Measurements from ENCODE around the gene EPS15.
"Not testable (repeated sequence)": the region's sequence is repeated elsewhere in the genome, so short reads cannot be mapped to it uniquely, and the experiment has no call there.

EPS15 gene

DNA sequence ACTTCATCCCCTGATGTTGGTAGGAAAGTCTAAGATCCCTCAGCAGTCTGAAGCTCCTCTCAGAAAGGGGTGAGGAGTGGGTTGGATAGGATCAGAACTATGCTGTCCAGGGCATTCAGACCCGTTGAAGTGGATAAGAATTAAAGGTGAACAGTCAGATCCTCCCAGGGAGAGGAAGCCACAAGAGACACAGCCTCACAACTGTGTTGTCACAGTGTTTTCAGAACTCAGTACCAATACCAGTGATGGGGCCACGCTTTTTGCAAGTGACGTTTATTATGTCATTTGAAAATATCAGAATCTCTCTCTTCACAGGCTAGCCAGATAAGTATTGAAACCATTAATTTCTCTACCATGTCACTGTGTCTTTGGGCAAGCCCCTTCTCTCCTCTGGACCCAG, 15.4 kb upstream of the EPS15 start:
- TF ChIP-seq CTCF (IDR thresholded peaks at IDR 0.05; ENCODE audit: control insufficient read depth, extremely low read depth, insufficient read depth) = no peak

DNA sequence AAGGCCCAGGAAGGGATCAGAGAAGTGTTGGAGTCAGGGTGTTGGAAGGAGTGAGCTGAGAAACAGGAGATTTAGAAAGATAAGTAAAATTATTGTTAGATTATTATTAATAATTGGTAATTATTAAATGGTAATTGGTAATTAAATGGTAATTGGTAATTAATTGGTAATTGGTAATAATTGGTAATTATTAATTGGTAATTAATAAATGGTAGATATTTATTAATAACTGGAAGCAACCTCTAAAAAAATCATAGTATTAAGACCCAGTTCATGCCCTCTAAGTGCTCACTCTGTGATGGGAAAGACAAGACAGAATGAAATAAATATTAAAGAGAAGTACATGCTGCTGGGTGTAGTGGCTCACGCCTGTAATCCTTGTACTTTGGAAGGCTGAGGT, 13.8 kb upstream of the EPS15 start:
- DNase-seq (ENCODE audit: low read depth) = no peak
- H3K4me3 ChIP-seq (ENCODE audit: low read depth, low read length) = no peak overlapping the region
- no peak for TF ChIP-seq CTCF (IDR thresholded peaks at IDR 0.05; ENCODE audit: control insufficient read depth, extremely low read depth, insufficient read depth)

More for the DNA sequence above, 15.4 kb upstream of the EPS15 start:
- H3K4me3 ChIP-seq (ENCODE audit: low read depth, low read length) = no peak overlapping the region
- no peak for DNase-seq (ENCODE audit: low read depth)

GRCh38 chr1:51530447-51530846, 11.4 kb upstream of the EPS15 start:
- not testable (repeated sequence) for H3K4me3 ChIP-seq (ENCODE audit: low read depth, low read length); DNase-seq (ENCODE audit: low read depth)

GRCh38 chr1:51527144-51527543, 8.1 kb upstream of the EPS15 start:
- H3K4me3 ChIP-seq (ENCODE audit: low read depth, low read length) = no peak overlapping the region
- no peak for TF ChIP-seq CTCF (IDR thresholded peaks at IDR 0.05; ENCODE audit: control insufficient read depth, extremely low read depth, insufficient read depth)
- DNase-seq (ENCODE audit: low read depth) = no peak

DNA sequence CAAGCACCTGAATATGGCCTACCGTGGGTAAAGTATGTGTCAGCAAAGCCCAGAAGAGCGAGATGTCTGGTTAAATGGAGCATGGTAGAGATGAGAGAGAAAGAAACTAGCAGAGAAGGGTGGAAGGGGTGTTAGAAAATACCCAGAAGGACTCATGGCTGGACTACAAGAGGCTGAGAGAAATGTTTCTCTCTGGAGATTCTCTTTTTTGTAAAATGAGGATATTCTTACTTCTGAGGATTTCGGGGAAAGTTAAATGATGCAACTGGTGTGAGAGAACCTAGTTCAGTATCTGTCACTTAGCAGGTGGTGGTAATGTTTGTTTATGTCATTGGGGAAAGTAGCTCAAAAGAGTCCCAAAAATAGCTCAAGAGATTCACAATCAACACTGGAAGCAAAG, 7.2 kb upstream of the EPS15 start:
- no peak for TF ChIP-seq CTCF (IDR thresholded peaks at IDR 0.05; ENCODE audit: control insufficient read depth, extremely low read depth, insufficient read depth)
- no peak for DNase-seq (ENCODE audit: low read depth)
- no peak overlapping the region for H3K4me3 ChIP-seq (ENCODE audit: low read depth, low read length)

- no peak overlapping the region for H3K4me3 ChIP-seq (ENCODE audit: low read depth, low read length)
- no peak for TF ChIP-seq CTCF (IDR thresholded peaks at IDR 0.05; ENCODE audit: control insufficient read depth, extremely low read depth, insufficient read depth)
- DNase-seq (ENCODE audit: low read depth) = no peak
Measured at GRCh38 chr1:51525295-51525694, 6.2 kb upstream of the EPS15 start.

DNA sequence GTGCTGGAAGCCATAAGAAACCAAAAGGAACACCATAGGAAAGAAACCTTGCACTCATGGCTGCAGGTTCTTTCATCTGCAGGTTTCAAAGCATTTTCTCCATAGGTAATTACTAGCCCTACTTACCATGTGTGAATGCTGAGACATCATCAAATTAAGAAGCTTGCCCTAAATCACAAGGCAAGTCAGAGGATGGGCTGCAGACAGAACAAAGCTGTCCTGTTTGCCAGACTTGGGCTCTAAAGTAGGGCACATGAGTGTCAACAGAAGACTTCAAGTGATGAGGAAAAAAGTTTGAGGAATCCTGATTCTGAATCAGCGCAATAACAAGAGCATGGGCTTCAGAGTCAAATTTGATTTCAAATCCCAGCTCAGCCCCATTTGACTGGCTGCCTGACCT, 5.8 kb upstream of the EPS15 start:
- DNase-seq (ENCODE audit: low read depth) = no peak
- TF ChIP-seq CTCF (IDR thresholded peaks at IDR 0.05; ENCODE audit: control insufficient read depth, extremely low read depth, insufficient read depth) = no peak
- no peak overlapping the region for H3K4me3 ChIP-seq (ENCODE audit: low read depth, low read length)

- TF ChIP-seq CTCF (IDR thresholded peaks at IDR 0.05; ENCODE audit: control insufficient read depth, extremely low read depth, insufficient read depth) = no peak
- H3K4me3 ChIP-seq (ENCODE audit: low read depth, low read length) = no peak overlapping the region
- DNase-seq (ENCODE audit: low read depth) = no peak
Measured at GRCh38 chr1:51523931-51524330, 4.9 kb upstream of the EPS15 start.
